OCI-M1 (cell line): Measurements from ENCODE around the gene PAPSS2.
A peak's percentile ranks its signal among the peaks of the same experiment; 100 is the strongest.

Source experiments
- DNase-seq: peaks from one replicate; lab custom pipeline; 2025; lab: John Stamatoyannopoulos, UW

PAPSS2 gene

GRCh38 chr10:87671139-87671815 lies 11.6 kb downstream of the PAPSS2 start:
- DNase-seq, result no peak

DNA sequence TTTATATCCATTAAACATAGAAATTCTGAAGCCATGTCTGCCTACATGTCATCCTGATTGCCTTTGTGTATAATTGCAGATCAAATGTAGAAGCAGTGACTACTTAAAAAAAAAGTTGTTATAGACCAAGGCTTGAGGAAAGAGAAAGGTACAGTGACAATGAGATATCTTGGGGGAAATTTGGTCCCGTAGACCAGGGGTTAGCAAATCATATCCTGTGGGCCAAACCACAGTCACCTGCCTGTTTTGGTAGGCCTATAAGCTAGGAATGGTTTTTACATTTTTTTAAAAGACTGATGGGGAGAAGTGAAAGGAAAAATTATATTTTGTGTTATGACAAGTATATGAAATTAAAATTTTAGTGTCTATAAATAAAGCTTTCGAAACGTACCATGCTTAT lies 12.9 kb downstream of the PAPSS2 start:
- DNase-seq, result no peak

- DNase-seq, result no peak
Observed at GRCh38 chr10:87674943-87675342, 15.3 kb downstream of the PAPSS2 start.

- DNase-seq, result peak; percentile 50
Observed at GRCh38 chr10:87675396-87676376, 16.0 kb downstream of the PAPSS2 start.

- DNase-seq, result no peak
Observed at GRCh38 chr10:87677595-87677994, 17.9 kb downstream of the PAPSS2 start.

- no peak for DNase-seq
Observed at GRCh38 chr10:87678302-87678701, 18.6 kb downstream of the PAPSS2 start.

DNA sequence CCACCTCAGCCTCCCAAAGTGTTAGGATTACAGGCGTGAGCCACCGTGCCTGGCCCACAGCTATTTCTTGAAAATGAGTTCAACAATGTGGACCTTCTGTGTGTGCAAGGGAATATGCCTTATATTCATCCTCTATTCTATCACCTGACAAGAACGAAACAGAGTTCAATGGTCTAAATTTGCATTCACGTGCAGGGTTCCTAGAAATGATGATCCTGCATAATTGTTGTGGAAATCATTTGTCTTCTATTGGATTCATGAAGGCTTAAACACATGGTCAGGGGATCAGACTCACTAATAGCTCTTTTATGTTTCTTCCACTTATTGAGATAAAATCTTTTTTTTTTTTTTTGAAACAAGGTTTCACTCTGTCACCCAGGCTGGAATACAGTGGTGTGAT lies 23.7 kb downstream of the PAPSS2 start:
- no peak for DNase-seq

DNA sequence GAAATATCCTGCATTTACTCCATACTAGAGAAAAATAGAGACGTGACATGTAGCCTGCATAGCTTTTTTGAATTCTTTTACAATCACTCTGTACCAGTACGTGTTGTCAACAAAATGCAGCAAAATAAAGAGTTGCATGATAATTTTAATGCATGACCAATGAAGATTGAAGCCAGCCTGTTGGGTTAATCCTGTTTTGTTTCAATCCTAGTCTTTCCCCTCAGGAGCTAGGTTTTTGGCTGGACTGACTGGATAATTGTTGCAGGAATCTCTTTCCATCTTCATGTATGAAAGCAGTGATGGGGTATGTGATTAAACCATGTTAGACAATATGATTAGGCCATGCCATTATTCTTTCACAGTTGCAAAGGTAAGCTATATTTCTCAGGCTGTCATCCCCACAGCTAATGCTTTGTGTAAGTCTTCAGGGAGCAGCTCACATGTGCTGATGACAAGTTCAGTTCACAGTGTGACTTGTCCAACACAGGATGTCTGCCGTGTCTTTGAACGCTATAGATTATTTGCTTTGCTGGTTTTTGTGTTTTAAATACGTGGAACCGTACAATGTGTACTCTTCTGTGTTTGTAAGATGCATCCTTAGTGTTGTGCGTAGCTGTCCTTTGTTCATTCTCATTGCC lies 24.4 kb downstream of the PAPSS2 start:
- no peak for DNase-seq

DNA sequence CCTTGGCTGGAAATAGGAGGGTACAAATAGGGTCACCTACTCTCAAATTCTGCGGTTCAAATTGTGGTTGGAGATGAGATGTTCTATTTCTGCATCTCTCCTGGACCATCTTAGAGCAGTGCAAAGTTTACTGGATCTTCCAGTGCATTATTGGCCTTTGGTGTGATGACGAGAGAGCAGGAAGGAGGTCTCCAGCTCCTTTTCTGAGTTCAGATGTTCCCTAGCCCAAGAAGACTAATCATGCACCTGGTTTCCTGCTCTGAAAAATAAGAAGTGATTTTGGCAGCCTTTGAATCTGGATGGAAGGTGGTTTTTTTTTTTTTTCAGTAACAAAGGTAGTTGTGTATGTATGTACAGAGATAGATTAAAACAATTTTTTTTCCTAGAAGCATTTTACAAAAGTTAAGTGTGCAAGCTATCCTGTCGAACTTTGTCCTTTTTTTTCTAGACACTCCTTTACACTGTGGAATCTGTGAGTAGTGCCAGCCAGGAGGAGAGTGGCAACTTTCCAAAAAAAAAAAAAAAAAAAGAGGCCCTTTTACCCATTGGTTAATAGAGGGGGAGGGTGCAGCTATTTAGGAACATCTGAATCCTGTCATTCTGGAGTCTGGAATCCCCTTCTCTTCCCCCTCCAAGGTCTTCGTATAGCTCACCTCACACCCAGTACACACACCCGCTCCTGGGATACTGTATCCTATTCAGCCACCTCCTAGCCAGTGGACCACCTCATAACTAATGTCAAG lies 26.3 kb downstream of the PAPSS2 start:
- no peak for DNase-seq

- DNase-seq, result peak; percentile 72
Observed at GRCh38 chr10:87691506-87692070, 31.9 kb downstream of the PAPSS2 start.

- DNase-seq, result no peak
Observed at GRCh38 chr10:87692956-87693484, 33.3 kb downstream of the PAPSS2 start.

DNA sequence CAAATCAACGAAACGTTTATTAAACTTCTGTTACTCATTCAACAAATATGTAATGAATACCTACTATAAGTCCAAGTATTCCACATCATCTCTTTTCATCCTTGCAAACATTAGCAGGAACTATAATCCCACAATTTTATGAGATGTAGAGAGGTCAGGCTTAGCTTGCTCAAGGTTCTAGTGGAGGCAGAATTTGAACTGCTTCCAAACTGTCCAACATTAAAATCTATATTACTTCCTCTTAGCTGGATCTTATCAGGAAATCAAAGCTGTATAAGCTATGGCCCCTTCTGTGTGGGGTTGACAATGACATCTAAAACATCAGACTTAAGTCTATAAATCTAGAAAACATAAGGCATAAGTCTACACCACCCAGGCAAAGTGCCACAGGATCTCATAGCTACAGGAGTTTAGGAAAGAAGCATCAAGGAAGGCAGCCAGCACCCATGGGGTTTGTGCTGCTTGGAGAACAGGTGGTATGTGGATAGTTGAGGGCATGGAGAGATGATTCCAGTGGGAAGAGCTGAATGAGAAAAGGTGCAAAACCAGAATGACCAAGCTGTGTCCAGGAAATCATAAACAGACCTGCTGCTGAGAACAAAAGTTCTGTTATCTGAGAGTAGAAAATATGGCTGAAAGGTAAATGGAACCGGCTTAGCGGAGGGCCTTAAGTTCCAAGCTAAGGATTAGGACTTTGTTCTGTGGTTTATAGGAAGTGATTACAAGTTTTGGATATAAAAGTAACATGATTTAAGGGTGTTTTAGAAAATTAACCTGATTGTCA lies 34.5 kb downstream of the PAPSS2 start:
- DNase-seq, result peak; percentile 33

DNA sequence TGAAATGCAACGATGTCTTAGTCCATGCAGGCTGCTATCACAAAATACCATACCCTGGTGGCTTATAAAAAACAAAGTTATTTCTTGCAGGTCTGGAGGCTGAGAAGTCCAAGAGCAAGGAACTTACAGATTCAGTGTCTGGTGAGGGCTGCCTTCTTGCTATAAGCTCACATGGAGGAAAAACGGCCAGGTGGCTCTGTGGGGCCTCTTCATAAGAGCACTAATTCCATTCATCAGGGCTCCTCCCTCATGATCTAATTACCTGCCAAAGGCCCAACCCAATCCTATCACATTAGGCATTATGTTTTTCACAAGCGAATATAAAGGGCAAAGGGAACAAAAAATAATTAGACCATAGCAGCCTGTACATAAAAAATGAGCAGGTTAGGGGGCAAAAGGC lies 35.4 kb downstream of the PAPSS2 start:
- DNase-seq, result no peak

DNA sequence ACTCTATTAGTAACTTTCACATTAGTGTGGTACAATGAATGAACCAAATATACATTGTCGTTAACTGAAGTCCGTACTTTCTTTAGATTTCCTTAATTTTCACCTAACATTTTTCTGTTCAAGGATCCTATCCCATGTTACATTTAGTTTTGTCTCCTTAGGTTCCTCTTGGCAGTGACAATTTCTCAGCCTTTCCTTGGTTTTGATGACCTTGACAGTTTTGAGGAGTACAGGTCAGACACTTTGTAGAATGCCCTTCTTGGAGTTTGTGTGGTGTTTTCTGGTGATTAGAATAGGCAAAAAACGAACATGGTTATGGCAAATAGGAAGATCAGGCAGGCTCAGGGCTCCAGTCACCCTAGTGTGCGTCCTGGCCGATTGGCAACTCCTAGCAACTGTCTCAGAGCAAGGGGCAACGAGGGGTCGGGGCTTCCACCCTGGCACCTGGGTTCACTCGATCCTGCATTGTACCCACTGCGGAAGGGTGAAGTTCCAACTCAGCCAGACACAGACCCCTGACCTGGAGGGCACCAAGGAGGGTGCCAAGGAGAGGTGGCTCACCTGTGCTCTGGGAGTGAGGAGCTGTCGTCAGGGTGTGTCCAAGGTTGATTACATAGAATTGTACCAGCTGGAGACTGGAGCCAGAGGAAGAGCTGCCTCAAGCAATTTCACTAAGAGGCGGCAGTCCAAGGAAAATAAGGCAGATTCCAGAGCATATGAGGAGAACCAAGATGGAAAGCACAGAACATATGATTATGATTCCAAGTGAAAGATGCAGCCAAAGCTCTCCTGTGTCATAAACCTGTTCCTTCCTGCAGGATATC lies 37.5 kb downstream of the PAPSS2 start:
- no peak for DNase-seq

GRCh38 chr10:87700031-87700796 lies 40.5 kb downstream of the PAPSS2 start:
- no peak for DNase-seq

DNA sequence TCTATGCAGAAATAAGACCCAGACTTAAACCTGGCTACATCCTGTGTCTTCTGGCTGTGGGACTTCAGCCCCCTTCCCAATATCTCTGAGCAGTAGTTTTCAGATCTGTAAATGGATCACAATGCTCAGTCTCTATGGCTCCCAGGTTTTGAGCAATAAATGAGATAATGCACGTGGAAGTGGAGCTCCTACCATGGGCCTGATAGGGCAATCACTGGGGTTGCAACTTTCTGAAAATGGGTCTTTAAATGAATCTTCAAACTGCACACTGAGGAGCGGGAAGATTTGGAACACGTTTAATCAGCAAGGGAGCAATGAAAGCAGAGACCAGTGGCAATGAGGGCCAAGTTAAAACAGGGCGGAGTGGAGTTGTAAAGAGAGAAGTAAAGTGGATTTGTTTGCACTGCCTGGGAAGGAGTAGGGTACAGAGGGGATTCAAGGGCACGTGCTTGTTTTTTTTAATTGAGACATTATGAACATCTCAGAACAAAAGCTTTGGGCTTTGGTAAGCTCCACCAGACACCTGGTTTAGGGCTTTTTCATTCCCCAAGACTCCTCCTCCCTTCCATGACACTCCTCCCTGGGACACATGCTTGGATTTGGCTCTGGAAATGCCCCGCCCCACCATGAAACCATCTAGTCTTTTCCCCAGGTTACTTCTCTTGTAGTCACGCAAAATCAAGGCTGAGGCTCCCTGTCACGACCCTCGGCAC lies 42.7 kb downstream of the PAPSS2 start:
- no peak for DNase-seq

DNA sequence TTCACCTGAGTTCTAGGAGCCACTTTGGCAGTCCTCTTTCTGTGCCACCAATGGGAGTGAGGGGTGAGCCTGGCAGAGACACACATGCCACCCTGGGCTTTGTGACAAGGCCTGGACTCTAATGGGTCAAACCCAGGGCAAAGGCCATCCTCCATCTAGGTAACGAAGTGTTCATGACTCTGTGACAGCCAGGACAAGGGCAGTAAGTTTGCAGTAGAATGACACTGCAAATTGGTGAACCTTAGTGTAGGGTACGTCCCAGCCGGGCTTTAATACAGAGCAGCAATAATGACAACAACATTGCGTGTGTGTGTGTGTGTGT lies 43.3 kb downstream of the PAPSS2 start:
- no peak for DNase-seq

GRCh38 chr10:87703771-87704170 lies 44.1 kb downstream of the PAPSS2 start:
- no peak for DNase-seq
